Cardiac muscle cell (in vitro differentiated cells and primary cell): Measurements from ENCODE around the gene ATP13A1. TPM values are rescaled to one million over a fixed set of nuclear protein-coding genes. Genes with fewer than 3 reads are reported as not detected.
"Not testable (repeated sequence)": the region's sequence is repeated elsewhere in the genome, so short reads cannot be mapped to it uniquely, and the experiment has no call there.

Experiments used
- DNase-seq, 2 donors: peaks; one replicate each; pipeline versions ENCODE4 v3.0.0 to v3.0.0-alpha.2; 2010 to 2017; ENCODE audit warnings: low read depth in 1 of 2, low spot score in 1 of 2
- H3K27ac ChIP-seq: fragments of 200-600 bp; sonication (generic); 2 replicates; pipeline ENCODE4 v1.5.1; 2016
- H3K27me3 ChIP-seq: fragments of 200-600 bp; sonication (generic); 2 replicates; pipeline ENCODE4 v1.6.0; 2016; ENCODE audit warnings: control low read depth
- H3K36me3 ChIP-seq: fragments of 200-600 bp; sonication (generic); 2 replicates; pipeline ENCODE4 v1.5.1; 2016; ENCODE audit warnings: control low read depth
- H3K4me1 ChIP-seq: fragments of 200-600 bp; sonication (generic); 2 replicates; pipeline ENCODE4 v1.8.1; 2017; ENCODE audit warnings: low read depth, mild to moderate bottlenecking, mixed run types
- H3K4me3 ChIP-seq: fragments of 200-600 bp; sonication (generic); 2 replicates; pipeline ENCODE4 v1.5.1; 2016; ENCODE audit warnings: mild to moderate bottlenecking
- H3K9me3 ChIP-seq: fragments of 200-600 bp; sonication (generic); 2 replicates; pipeline ENCODE4 v1.5.1; 2017; ENCODE audit warnings: low read depth, mild to moderate bottlenecking, control low read depth
- CTCF ChIP-seq: IDR thresholded peaks from 2 replicates; pipeline ENCODE4 v1.5.1; 2012; ENCODE audit warnings: low read depth, mild to moderate bottlenecking, low read length
- polyA plus RNA-seq: library from polyadenylated mRNA; unstranded; fragments of >200 nt; fragmentation: Nextera tagmentation; extraction: Ambion mirVana; gene quantifications from 2 replicates; pipeline ENCODE4 v1.2.1, GENCODE V29; 2016
- total RNA-seq: library from RNA; depleted of rRNA; stranded (reverse); fragments of >200 nt; gene quantifications from 2 replicates; pipeline ENCODE4 v1.2.3, GENCODE V29; 2016

Gene ATP13A1
- total and polyA plus RNA-seq, 2 experiments from 2014 or later: 58.0 to 216 TPM

DNA sequence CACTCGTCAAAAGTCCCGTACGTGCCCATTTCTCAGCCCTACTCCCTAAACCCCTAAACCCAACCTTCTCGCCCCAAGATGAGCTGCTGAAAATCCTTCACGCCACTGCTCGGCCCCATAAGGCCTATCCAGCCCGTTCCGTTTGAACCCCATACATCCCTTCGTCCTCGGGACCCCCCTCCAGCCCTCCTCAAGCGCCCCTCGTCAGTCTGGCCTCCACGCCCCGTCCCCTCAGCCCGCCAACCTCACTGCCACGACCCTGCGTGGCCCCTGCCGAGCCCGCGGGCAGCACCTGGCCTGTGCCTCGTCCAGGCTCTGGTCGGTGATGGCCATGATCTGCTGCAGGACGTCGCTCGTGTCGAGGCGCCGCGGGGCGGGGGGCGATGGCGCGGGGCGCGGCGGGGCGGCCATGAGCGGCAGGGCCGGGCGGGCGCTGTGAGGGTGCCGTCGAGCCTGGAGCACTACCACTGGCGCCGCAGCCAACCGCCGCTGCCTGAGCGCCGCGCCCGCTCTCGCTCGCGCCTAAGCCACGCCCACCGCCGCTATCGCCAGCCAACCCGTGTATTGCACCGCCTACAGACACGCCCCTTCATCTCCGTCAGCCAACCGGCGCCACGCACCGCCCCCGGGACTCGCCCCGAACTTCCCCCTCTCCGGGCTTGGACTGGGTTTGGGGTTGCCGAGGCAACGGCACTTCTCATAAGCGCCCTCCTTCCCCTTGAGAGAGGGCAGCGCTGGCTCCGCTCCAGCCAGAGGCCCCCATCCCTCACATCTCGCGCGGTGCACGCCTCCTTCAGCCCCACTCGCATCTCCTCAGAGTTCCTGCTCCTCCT lies 45.0 kb downstream of the ATP13A1 start, which contains the start of gene PBX4:
Gene PBX4, minus strand, starts transcription at position 469 of the 833 bp plus-strand sequence. Its CDS starts 58 bp downstream, at position 411.
- no peaks in the 10 kb centered on the region for H3K9me3 ChIP-seq

GRCh38 chr19:19615086-19615485 lies 48.4 kb downstream of the ATP13A1 start:
- no peak for TF ChIP-seq CTCF
- no peaks in the 10 kb centered on the region for H3K36me3 ChIP-seq
- no peaks in the 10 kb centered on the region for H3K9me3 ChIP-seq
- no peak overlapping the region for H3K27ac ChIP-seq
- H3K4me1 ChIP-seq: peaks cover 4% of the 10 kb centered on the region
- H3K27me3 ChIP-seq: no peaks in the 10 kb centered on the region
- no peak for DNase-seq
- no peak overlapping the region for H3K4me3 ChIP-seq

More for the DNA sequence above, 45.0 kb downstream of the ATP13A1 start, which contains the start of gene PBX4:
- Histone ChIP-seq H3K27ac (no peak within 1 kb of the TSS), H3K36me3 (no peaks in the 10 kb centered on the region), H3K4me3 (peak within 1 kb of the TSS; percentile 35), H3K27me3 (no peaks in the 10 kb centered on the region), H3K4me1 (peaks cover 4% of the 10 kb centered on the region)
- peak; percentile 94 to 98 for DNase-seq
- no peak for TF ChIP-seq CTCF

GRCh38 chr19:19613506-19613905 lies 50.0 kb downstream of the ATP13A1 start:
- no peaks in the 10 kb centered on the region for H3K27me3 ChIP-seq
- H3K36me3 ChIP-seq: no peaks in the 10 kb centered on the region
- H3K27ac ChIP-seq: no peak overlapping the region
- no peak for TF ChIP-seq CTCF
- no peak for DNase-seq
- no peaks in the 10 kb centered on the region for H3K9me3 ChIP-seq
- no peaks in the 10 kb centered on the region for H3K4me1 ChIP-seq
- H3K4me3 ChIP-seq: no peak overlapping the region

DNA sequence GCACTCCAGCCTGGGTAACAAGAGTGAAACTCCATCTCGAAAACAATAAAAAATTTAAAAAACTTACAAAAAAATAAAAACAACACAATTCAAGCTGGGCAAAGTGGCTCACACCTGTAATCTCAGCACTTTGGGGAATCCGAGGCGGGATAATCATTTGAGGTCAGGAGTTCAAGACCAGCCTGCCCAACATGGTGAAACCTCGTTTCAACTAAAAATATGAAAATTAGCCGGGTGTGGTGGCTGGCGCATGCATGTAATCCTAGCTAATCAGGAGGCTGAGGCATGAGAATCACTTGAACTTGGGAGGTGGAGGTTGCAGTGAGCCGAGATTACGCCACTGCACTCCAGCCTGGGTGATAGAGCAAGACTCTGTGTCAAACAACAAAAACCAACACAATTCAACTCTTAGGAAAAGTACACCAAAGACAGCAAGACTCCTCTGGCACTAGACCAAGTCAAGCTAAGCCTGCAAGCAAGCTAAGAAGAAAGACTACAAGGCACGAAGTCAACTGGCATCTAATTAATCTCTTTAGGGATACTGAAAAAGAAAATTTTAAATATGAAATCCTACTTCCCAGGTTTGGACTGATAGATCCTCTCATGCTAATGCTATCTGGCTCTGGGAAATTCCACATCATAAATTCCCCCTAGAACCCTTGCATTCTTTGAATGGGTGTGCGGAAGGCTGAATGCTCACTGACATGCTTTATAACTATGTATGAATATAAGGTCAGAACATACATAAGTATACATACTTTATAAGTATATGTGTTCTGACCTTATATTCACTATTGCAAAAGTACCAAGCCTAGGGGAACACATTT lies 52.9 kb downstream of the ATP13A1 start:
- H3K27me3 ChIP-seq: no peaks in the 10 kb centered on the region
- no peak for DNase-seq
- no peaks in the 10 kb centered on the region for H3K4me1 ChIP-seq
- H3K27ac ChIP-seq: no peak overlapping the region
- TF ChIP-seq CTCF: no peak
- no peak overlapping the region for H3K4me3 ChIP-seq
- no peaks in the 10 kb centered on the region for H3K36me3 ChIP-seq
- H3K9me3 ChIP-seq: no peaks in the 10 kb centered on the region

- H3K36me3 ChIP-seq, H3K9me3 ChIP-seq, DNase-seq, H3K4me3 ChIP-seq, H3K27ac ChIP-seq, H3K4me1 ChIP-seq, H3K27me3 ChIP-seq: not testable (repeated sequence)
Observed at GRCh38 chr19:19606686-19607085, 56.8 kb downstream of the ATP13A1 start.

GRCh38 chr19:19606021-19606420 lies 57.5 kb downstream of the ATP13A1 start:
- TF ChIP-seq CTCF: no peak
- no peak overlapping the region for H3K4me3 ChIP-seq

More at GRCh38 chr19:19606021-19606420, 57.5 kb downstream of the ATP13A1 start:
- no peak for DNase-seq
- Histone ChIP-seq H3K27me3 (no peaks in the 10 kb centered on the region), H3K36me3 (no peaks in the 10 kb centered on the region), H3K9me3 (no peaks in the 10 kb centered on the region), H3K4me1 (no peaks in the 10 kb centered on the region), H3K27ac (no peak overlapping the region)
